ENCODE results near the gene SNRNP48.
A peak's percentile ranks its signal among the peaks of the same experiment; 100 is the strongest.

DNA sequence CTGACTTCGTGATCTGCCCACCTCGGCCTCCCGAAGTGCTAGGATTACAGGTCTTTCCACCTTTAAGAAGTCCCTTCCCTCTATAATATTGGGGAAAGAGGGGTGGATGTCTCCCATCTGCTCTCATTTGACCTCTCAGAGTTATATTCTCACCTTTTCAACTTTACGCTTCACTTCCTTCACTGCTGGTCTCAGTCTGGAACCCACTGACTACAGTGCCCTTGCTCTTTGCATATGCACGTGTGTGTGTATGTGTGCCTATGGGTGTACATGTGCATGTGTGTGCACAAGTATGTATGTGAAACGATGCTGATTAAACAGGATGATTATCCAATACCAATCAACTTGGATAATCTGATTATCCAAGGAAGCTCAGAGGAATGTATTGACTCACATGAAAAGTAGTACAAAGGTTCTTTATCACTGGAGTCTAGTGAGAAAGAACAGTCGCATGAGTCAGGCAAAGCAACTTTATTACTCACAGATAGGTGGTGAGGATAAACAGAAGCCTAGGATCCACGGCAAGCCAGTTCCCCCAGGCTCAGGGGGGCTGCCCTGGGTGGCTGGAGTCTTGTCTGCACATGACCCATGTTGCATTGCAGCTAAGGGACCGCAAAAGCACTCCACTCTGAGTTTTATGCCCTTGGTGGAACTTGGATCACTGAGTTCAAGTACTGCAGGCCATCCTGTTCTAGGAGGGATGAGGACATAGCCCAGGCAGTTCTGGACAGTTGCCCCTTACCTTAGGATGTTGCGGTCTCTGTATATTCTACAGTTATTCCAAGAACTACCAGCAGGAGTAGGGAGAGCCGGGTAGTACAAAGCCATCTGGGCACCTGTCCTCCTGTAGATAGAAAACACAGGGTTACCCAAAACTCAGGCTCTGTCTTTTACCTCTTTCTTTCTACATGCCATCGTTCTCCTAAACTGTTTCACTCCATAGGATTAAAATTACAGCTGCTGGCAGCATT lies 50.9 kb downstream of the SNRNP48 start:
- TF ChIP-seq, protein P1, sequence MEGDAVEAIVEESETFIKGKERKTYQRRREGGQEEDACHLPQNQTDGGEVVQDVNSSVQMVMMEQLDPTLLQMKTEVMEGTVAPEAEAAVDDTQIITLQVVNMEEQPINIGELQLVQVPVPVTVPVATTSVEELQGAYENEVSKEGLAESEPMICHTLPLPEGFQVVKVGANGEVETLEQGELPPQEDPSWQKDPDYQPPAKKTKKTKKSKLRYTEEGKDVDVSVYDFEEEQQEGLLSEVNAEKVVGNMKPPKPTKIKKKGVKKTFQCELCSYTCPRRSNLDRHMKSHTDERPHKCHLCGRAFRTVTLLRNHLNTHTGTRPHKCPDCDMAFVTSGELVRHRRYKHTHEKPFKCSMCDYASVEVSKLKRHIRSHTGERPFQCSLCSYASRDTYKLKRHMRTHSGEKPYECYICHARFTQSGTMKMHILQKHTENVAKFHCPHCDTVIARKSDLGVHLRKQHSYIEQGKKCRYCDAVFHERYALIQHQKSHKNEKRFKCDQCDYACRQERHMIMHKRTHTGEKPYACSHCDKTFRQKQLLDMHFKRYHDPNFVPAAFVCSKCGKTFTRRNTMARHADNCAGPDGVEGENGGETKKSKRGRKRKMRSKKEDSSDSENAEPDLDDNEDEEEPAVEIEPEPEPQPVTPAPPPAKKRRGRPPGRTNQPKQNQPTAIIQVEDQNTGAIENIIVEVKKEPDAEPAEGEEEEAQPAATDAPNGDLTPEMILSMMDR (IDR thresholded peaks at IDR 0.05): peak in 3 of 6 experiments; percentile 11 to 16 (median 15)
- TF ChIP-seq POLR2A (IDR thresholded peaks at IDR 0.05): no peak
